HG03521 (cell line): Measurements from ENCODE around the gene SYTL5.

Experiments
- ATAC-seq: cut with Tn5 transposase; IDR thresholded peaks from one replicate; pipeline ENCODE4 v1.9.1; 2021; ENCODE audit warnings: mild to moderate bottlenecking, moderate library complexity; ENCODE audit not compliant: unreplicated experiment

SYTL5 gene

DNA sequence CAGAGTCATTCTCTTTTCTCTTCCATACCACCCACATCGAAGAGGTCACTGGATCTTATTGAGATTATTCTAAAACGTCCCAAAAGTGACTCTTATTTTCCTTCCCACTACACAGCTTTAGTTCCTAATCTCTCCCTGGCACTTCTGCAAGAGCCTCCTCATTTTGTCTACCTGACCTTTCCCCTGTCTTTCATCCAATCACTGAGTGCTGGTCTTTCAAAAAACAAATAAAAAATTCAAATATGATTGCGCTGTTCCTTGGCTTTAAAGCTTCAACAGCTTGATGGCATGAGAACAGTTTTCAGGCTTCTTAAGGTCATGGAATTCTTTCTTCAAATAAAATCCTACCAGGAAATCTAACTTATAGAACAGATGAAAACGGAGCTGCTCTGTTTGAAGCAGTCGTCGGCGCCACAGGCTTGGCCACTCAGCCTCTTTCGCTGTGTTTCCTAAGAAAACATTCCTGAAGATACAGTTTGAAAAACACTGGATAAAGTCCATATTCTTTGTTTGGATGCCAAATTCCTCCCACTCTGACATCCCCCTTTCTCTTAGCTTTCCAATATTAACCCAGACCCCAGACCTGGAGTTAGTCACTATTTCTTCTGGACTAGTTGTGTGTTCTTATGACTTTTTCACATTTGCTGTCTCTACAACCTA is 12.5 kb downstream of the SYTL5 start:
- no peak for ATAC-seq

DNA sequence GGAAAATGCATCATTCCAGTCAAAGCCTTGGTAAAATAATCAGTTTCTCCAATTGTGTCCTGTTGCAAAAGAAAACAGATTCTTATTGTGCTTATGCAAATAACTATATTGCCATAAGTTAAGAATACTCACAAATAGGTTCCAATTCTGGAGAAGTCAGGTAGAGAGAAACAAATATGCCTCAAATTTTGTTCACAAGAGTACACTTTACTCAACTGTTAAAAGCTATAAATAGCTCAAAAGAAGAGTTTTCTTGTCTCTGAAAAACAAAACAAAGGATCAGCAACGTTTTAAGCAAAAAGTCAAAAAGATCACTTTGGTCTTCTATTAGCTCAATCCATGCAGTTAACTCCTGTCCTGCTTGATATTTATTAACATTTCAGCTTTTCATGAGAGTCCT is 21.9 kb downstream of the SYTL5 start:
- ATAC-seq = no peak

GRCh38 chrX:38036466-38036865 is 30.1 kb downstream of the SYTL5 start:
- no peak for ATAC-seq

GRCh38 chrX:38038501-38038900 is 32.1 kb downstream of the SYTL5 start:
- ATAC-seq = no peak

DNA sequence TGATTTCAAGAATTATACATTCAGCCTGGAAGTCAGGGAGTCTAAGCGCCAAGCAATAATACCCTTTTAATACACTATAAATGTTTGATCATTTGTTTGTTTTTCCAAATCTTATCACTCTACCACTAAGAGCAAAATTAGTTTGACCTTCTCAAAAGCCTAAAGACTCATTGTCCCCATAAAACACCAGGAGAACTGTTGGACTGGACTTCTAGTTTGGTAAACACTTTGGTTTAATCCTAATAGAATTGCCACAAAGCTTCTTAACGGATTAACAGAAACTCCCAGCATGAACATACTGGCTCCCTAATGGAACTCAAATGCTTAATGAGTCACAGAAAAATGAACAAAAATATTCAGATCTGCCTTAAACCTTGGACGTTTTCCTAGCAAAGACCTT is 34.9 kb downstream of the SYTL5 start:
- no peak for ATAC-seq

- ATAC-seq = no peak
Observed at GRCh38 chrX:38044701-38045100, 38.3 kb downstream of the SYTL5 start.

- ATAC-seq = no peak
Observed at GRCh38 chrX:38045538-38046096, 39.3 kb downstream of the SYTL5 start.

DNA sequence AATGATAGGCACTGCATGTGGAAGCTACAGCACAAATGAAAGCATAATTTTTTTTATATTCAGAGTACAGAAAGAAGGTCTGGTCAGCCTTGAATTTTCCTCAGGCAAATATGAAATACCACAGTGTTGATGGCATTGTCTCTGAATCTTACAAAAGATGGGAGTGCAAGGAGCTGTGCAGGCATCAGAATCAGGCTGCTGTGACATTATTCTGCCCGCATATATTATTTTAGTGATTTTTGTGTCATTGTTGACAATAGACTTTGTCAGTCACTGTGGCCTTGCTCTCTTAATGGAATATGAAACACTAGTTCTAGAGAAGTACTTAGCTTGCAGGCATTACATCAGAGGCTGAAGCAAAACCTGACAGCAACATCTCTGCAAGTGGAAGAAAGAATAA is 42.5 kb downstream of the SYTL5 start:
- ATAC-seq = no peak

GRCh38 chrX:38050806-38051205 is 44.5 kb downstream of the SYTL5 start:
- no peak for ATAC-seq

DNA sequence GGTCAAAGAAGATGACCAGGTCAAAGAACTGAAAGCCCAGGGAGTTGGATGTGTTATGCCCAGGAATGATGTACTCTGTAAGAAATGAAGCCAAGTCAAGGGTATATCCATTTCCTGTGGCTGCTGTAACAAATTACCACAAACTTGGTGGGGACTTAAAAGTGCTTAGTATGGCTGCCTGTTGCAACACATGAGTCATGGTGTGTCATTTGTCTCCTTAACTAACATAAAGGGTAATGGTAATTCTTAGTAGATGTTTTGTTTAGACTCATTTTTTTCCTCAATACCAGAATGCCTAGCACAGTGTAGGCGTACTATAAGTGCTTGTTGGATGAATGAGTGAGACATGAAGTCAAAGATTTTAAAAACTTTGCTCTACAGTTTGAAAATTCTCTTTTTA is 45.7 kb downstream of the SYTL5 start:
- ATAC-seq = no peak

DNA sequence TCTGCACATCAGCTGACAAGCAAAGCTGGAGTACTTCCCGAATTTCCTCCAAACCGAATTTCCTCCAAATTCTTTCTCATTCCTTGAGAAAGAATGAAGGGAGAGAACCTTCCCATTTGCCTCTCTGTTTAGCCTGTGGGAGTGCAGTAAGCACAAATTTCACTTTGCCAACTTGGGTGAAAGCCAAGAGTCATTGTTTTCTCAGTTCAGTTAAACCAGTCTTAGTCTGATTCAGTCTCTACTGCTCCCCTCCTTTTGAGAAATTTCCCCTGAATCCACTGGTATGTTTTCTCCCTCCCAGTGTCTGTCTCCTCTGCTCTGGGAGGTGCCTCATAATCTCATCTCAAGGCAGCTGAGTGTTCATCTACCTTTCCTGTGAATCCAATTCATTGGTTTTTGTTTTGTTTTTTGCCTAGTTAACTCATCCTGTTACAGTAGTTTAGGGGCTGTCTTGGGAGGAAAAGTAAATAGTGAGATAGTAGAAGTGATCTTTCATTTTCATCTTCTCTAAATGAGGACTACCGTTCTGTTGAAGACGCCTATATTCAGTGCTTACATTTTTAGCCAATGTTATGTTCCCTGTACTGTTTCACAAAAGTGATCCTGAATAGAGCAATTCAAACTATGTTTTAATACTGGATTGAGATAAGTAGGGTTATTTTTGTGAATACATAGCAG is 49.0 kb downstream of the SYTL5 start:
- ATAC-seq = no peak

DNA sequence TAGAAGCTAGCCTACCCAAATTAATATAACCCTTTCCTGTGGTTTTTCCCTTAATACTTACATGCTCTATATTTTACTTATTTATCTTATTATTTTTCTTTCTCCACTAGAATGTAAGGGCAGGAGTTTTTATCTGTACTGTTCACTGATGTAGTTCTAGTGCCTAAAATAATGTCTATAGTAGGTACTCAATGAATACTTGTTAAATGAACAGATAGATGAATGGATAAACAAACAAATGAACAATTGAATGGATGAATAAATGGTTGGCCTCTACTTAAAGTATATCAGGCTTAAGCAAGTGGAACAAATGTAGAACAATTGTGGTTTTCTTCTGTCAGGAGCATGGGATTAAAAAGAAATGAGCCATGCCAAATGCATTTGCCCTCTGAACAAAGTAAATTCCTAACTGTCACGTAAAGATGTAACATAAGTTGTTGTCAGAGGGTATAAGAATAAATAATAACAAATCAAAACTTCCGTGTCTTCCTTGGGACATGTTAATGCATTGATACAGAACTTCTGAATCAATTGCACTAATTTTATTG is 54.1 kb downstream of the SYTL5 start:
- no peak for ATAC-seq

DNA sequence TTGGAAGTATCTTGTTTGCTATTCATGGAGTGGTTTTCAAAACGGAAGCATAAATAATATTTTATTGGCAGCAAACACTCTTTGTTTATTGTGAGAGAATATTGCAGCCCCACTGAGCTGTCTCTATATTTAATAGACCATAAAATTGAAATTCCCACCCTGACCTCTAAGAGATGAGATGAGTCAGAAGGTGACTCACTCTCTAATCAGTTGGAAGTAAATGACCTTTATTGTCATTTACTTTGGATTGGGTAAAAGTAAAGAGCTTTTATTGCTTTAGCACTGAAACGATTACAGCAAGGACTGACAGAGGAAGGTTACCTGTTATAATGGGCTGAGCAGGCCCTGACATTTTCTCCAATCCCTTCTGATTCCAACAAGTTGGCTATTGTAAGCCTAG is 55.0 kb downstream of the SYTL5 start:
- no peak for ATAC-seq

GRCh38 chrX:38066934-38067333 is 60.6 kb downstream of the SYTL5 start:
- ATAC-seq = no peak

- no peak for ATAC-seq
Observed at GRCh38 chrX:38069273-38069672, 62.9 kb downstream of the SYTL5 start.

DNA sequence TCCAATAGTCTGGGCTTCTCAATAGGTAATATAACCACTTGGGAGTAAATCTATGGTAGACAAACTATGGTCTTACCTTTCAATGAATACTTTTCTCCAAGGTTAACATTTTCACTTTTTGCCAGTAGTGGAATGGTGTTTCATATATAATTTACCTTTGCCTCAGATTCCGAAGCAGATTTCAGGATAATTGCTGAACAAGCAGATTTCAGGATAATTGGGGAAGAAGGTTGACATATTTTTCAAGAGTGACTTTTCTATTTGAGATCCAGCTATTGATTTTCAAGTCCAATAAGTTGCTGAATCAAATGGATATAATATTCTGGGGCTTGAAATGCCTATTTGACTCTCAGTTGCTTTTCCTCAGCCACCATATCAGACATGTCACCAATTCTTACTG is 63.6 kb downstream of the SYTL5 start:
- no peak for ATAC-seq

DNA sequence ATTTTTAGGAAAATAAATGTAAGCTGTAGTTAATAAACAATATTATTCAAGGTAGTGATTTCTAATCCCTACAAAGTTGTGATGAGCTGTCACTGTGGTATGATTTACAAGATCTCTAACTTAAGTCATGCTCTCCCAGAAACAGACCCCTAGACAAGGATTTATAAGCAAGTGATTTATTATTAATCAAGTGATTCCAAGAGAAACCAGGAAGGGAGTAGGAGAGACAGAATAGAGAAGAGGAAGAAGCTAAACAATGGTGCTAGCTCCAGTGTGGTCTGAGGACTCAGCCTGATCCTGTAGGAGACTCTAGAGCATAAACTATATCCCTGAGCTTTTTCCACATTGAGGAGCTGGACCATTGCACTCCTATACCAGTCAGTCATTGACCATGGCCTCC is 73.1 kb downstream of the SYTL5 start:
- no peak for ATAC-seq

- ATAC-seq = no peak
Observed at GRCh38 chrX:38080808-38081207, 74.5 kb downstream of the SYTL5 start.

DNA sequence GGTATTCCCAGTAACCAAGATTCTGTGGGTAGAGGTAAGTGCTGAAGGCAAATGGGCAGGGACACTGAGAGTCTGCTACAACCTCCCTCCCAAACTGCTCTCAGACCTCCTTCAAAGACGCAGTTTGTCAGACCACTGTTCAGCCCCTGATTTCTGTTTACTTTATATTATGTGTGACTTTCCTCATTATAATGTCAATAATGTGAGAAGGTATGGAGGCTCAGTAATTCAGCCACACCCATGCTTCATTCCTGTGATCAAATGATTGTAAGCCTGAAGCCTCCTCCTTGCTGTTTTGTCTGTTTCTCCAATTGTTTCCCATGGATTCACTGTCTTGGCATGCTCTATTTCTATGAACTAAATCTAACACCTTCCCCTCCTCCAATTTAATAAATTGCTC is 75.6 kb downstream of the SYTL5 start:
- no peak for ATAC-seq

DNA sequence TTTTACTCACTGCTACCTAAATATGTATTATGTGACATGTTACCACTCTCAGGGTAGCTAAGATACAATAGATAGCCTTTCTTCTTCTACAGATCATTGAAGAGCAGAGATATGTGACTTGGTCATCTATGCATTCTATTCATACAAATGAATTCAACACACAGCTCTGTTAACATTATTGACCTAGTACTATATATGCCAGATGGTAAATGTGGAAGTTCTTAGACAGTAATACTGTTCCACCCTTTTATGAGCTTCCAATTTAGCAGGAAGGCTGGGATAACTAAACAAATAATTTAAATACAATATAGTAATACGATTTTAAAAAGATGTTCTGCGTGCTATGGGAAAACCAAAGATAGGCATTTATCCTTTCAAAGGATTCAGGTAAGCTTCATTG is 76.0 kb downstream of the SYTL5 start:
- ATAC-seq = no peak

- ATAC-seq = no peak
Observed at GRCh38 chrX:38085813-38086212, 79.5 kb downstream of the SYTL5 start.
